GM12891 (cell line): Measurements from ENCODE around the gene CHIA.
"Not testable (repeated sequence)": the region's sequence is repeated elsewhere in the genome, so short reads cannot be mapped to it uniquely, and the experiment has no call there.

Experiments used
- DNase-seq: peaks from one replicate; pipeline ENCODE4 v3.0.0; 2011; ENCODE audit warnings: low spot score; ENCODE audit not compliant: insufficient read length
- FAIRE-seq: peaks from 2 replicates; lab custom pipeline; 2011; peaks lifted over from hg19 to GRCh38; lab: Jason Lieb, UNC
- PAX5 ChIP-seq: IDR thresholded peaks from 2 replicates; pipeline ENCODE4 v1.6.1; 2011; ENCODE audit warnings: low read length, moderate library complexity, mild to moderate bottlenecking; ENCODE audit not compliant: insufficient read depth, severe bottlenecking
- POLR2A ChIP-seq: IDR thresholded peaks from 2 replicates; pipeline ENCODE4 v1.6.1; 2011; ENCODE audit warnings: low read depth, low read length, control low read depth
- POLR2AphosphoS5 ChIP-seq: IDR thresholded peaks from 2 replicates; pipeline ENCODE4 v1.6.1; 2011; ENCODE audit warnings: low read depth, low read length, control low read depth
- POU2F2 ChIP-seq: IDR thresholded peaks from 2 replicates; pipeline ENCODE4 v1.6.1; 2011; ENCODE audit warnings: low read depth, mild to moderate bottlenecking, control low read depth, low read length, moderate library complexity
- SPI1 ChIP-seq: IDR thresholded peaks from 2 replicates; pipeline ENCODE4 v1.6.1; 2011; ENCODE audit warnings: low read depth, low read length, control low read depth
- TAF1 ChIP-seq: IDR thresholded peaks from 2 replicates; pipeline ENCODE4 v1.6.1; 2011; ENCODE audit warnings: low read depth, low read length, control low read depth

Gene CHIA

DNA sequence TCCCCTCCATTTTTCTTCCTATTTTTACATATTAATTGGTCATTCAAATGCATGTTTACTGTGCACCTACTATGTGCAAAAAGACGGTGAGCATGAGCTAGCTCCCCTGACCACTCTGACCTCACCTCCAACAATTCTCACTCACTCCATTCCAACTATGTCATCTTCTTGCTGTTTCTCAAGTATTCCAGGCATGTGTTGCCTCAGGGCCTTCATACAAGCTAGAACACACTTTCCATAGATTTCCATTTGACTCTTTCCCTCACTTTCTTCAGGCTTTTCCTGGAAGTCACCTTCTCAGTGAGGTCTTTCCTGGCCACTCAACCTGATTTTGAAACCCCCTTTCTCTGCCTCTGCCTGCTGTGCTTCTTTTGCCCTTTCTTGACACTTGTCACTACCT lies 32.6 kb downstream of the CHIA start:
- DNase-seq: no peak
- TF ChIP-seq POLR2AphosphoS5 (no peak), SPI1 (no peak), POU2F2 (no peak), TAF1 (no peak), PAX5 (no peak), POLR2A (no peak)
- FAIRE-seq: no peak

DNA sequence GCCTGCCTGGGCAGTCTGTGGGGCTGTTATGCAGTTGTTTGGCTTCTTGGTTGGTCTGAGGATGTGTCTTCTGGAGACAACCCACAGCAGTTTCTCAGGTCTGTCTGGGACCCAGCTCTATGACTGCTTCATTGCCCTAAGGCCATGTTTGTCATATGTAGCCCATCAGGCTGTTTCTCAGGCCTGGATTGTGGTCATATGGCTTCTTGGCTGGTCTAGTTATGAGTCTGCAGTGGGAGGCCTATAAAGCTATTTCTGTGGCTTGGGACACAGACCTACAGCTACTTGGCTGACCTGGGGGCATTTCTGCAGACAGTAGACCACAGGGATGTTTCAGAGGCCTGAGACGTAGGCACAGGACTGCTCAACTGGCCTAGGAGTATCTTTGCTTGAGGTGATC lies 41.5 kb downstream of the CHIA start:
- no peak for TF ChIP-seq SPI1
- peak; percentile 50; the same call in 1 of the 2 replicates for TF ChIP-seq POU2F2
- DNase-seq: peak; percentile 22
- peak; percentile 31 for FAIRE-seq

DNA sequence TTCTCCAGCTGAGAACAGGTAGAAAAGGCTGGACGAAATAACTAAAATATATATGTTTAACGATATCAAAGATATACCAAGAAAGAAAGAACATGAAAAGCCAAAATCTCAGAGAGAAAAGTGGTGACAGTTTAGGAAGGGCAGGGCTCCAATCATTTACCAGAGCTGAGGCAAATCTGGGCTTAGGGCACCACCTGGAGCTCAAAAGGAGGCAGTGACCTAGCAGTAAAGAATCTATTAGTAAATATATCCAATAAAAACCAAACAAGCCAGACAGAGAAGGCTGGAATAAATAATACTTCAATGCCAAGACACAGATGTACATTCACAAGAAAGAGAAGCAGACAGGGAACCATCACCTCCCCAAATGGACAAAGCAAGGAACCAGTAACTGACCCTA lies 43.5 kb downstream of the CHIA start:
- FAIRE-seq: no peak
- DNase-seq: peak; percentile 17
- TF ChIP-seq POLR2A (no peak), SPI1 (no peak), POU2F2 (no peak), PAX5 (no peak), TAF1 (no peak), POLR2AphosphoS5 (no peak)

DNA sequence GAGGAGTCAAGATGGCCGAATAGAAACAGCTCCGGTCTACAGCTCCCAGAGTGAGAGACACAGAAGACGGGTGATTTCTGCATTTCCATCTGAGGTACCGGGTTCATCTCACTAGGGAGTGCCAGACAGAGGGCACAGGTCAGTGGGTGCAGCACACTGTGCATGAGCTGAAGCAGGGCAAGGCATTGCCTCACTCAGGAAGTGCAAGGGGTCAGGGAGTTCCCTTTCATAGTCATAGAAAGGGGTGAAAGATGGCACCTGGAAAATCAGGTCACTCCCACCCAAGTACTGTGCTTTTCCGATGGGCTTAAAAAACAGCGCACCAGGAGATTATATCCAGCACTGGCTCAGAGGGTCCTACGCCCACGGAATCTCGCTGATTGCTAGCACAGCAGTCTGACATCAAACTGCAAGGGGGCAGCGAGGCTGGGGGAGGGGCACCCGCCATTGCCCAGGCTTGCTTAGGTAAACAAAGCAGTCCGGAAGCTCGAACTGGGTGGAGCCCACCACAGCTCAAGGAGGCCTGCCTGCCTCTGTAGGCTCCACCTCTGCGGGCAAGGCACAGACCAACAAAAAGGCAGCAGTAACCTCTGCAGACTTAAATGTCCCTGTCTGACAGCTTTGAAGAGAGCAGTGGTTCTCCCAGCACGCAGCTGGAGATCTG lies 44.7 kb downstream of the CHIA start:
- not testable (repeated sequence) for FAIRE-seq, DNase-seq

DNA sequence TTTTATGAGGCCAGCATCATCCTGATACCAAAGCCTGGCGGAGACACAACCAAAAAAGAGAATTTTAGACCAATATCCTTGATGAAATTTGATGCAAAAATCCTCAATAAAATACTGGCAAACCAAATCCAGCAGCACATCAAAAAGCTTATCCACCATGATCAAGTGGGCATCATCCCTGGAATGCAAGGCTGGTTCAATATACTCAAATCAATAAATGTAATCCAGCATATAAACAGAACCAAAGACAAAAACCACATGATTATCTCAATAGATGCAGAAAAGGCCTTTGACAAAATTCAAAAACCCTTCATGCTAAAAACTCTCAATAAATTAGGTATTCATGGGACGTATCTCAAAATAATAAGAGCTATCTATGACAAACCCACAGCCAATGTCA lies 48.2 kb downstream of the CHIA start:
- not testable (repeated sequence) for FAIRE-seq, DNase-seq

DNA sequence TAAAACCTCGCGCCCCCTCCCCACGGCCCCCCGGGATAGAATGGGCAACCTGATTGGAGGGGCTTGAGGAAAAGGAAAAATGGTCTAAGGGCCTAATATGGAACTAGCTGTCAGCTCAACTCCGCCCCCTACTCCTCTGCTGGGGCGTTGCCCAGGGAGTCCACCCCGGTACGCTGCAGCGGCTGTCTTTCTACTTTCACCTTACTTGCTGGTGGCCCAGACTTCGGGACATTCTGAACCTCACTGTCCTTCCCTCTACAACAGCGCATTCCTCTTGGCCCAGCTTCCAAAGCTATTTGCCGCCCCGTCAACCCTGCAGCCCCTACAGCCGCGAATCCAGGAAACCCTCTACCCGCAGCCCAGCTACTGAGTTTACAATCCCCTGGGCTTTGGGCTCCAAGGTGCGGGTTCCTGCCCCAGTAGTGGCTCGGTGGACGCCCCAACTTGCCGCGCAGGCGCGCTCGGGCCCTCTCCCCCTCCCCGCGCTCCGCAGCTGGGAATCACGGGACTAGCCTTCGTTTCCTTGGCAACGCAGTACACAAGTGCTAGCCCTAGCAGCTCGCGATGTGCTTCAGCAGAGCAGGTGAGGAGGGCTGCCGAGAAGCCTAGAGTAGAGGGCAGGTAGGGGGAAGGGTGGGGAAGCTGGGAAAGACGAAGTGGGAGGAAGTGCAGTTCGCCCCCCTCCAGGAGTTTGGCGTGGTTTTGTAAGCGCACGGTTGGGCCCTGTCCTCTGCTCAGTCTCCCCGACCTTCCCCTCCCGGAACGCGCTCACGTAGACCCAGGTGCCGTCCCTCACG lies 55.6 kb downstream of the CHIA start:
- peak; percentile 80 for DNase-seq
- TF ChIP-seq POU2F2 (no peak), POLR2AphosphoS5 (no peak), PAX5 (no peak), POLR2A (no peak), SPI1 (no peak), TAF1 (no peak)
- FAIRE-seq: peak; percentile 98

DNA sequence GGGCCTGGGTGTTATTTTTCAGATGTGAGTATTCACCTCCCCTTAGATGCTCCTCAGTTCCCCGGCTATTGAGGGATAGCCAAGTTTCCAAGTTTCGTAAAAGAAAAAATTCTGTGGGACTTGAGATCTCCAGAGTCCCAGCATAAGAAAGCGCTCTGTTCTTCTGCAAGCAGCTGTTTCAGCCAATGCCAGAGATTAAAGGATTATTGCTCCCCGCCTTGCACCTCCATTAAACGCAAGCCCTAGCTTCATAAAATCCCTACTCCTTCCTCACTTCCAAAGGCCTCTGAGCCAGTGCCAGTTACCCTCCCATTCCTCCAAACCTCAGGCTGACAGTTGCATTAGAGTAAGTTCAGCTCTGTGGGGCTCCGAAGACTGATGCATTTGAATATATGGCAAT lies 56.4 kb downstream of the CHIA start:
- FAIRE-seq (peak; percentile 23), DNase-seq (no peak)
- TF ChIP-seq POU2F2 (no peak), PAX5 (no peak), TAF1 (no peak), SPI1 (no peak), POLR2AphosphoS5 (no peak), POLR2A (no peak)

DNA sequence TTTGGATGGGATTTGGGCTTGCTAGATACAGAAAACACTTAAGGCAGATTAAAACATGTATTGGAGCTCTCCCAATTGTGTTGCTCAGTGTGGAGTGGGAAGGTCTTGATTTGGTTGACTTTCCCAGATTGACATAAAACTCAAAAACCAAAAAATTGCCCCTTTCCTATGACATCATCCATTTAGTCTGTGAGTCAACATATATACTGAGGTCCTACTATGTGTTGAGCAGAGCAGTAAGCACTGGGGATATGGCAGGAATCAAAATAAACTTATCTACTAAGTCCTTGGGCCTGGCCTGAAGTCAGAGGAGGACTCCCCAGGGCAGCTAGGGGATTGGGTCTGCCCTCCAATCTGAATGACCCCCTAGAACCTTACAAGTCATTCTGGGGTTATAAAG lies 61.0 kb downstream of the CHIA start:
- TF ChIP-seq TAF1 (no peak), POU2F2 (no peak), POLR2A (no peak), SPI1 (no peak), POLR2AphosphoS5 (no peak), PAX5 (no peak)
- FAIRE-seq: no peak

DNA sequence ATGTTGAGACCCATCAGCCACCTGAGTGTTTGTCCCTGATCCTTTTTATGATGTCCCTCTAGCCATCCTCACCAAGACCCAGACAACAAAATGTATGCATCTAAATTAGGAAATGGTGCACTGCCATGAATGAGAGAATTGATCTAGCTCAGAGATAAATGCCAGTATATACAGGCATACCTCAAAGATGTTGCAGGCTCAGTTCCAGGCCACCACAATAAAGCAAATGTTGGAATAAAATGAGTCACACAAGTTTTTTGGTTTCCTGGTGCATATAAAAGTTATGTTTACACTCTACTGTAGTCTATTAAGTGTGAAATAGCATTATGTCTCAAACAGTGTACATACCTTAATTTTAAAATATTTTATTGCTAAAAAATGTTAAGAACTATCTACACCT lies 63.9 kb downstream of the CHIA start:
- TF ChIP-seq TAF1 (no peak), POLR2A (no peak), POLR2AphosphoS5 (no peak), PAX5 (no peak), SPI1 (no peak), POU2F2 (no peak)
- no peak for FAIRE-seq

More for the DNA sequence above, 61.0 kb downstream of the CHIA start:
- DNase-seq: no peak

DNA sequence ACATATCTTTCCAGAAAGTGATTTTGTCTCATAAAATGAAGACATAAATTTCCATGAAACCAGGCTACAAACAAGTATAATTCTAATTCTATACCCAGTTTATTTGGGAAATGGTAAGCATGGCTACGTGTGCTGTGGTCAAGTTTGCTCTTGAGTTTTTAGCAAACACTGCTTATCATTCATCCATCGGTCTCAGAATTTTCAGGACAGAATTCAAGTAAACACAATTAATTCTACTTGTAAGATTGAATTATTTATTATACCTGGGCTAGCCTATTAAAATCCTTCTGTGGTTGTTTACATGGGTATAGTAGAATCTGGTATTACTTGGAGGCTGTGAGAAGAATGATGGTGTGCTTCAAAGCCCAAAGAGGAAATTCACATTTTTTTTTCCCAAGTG lies 68.3 kb downstream of the CHIA start:
- no peak for DNase-seq
- TF ChIP-seq POLR2AphosphoS5 (no peak), PAX5 (no peak), POLR2A (no peak), TAF1 (no peak), SPI1 (no peak), POU2F2 (no peak)
- FAIRE-seq: no peak

More for the DNA sequence above, 63.9 kb downstream of the CHIA start:
- DNase-seq: no peak

DNA sequence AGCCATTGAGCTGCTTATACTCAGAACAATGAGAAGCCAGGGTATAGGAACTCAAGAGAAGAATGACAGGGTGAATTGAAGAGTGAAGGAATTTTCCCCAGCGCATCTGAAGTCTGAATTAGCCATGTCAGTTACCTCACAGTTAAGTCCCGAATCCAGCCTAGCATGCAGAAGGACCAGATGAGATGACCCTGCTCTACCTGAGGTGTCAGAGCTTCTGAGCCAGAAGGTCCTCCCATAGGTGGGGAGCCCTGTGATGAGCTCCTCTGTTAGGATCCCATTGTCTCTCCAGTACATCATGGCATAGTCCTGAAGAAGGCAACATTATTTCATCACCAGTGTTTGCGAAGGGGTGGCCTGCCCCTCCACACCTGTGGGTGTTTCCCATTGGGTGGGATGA lies 68.7 kb downstream of the CHIA start:
- no peak for TF ChIP-seq TAF1
- no peak for TF ChIP-seq POLR2AphosphoS5
- no peak for TF ChIP-seq POU2F2
- FAIRE-seq: no peak
- DNase-seq: no peak

DNA sequence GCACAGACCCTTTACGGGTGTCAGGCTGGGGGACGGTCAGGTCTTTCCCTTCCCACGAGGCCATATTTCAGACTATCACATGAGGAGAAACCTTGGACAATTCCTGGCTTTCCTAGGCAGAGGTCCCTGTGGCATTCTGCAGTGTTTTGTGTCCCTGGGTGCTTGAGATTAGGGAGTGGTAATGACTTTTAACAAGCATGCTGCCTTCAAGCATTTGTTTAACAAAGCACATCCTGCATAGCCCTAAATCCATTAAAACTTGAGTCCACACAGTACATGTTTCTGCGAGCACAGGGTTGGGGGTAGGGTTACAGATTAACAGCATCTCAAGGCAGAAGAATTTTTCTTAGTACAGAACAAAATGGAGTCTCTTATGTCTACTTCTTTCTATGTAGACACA lies 69.6 kb downstream of the CHIA start:
- DNase-seq, FAIRE-seq: not testable (repeated sequence)
